GM06990 (cell line): ENCODE measurements around the gene BRWD1.
"Not testable (repeated sequence)": the region's sequence is repeated elsewhere in the genome, so short reads cannot be mapped to it uniquely, and the experiment has no call there.

Experiments
- DNase-seq: peaks from one replicate; pipeline ENCODE4 v3.0.0-alpha.2; 2011; ENCODE audit not compliant: insufficient read length; ENCODE audit errors: extremely low read depth
- H3K27me3 ChIP-seq: replicated peaks from 2 replicates; pipeline ENCODE4 v1.6.0; 2011; ENCODE audit warnings: low read length; ENCODE audit not compliant: control insufficient read depth, insufficient read depth
- H3K36me3 ChIP-seq: 2 replicates; pipeline ENCODE4 v1.5.1; 2011; ENCODE audit warnings: low read length; ENCODE audit not compliant: control insufficient read depth, insufficient read depth
- H3K4me3 ChIP-seq: replicated peaks from 2 replicates; pipeline ENCODE4 v1.5.1; 2011; ENCODE audit warnings: low read depth, mild to moderate bottlenecking, control low read depth, low read length
- CTCF ChIP-seq: IDR thresholded peaks from 2 replicates; pipeline ENCODE4 v1.5.1; 2011; ENCODE audit warnings: low read length, control low read depth, mild to moderate bottlenecking, inconsistent platforms; ENCODE audit not compliant: insufficient read depth, poor library complexity, severe bottlenecking

Gene BRWD1

GRCh38 chr21:39161064-39161463 lies 152.4 kb downstream of the BRWD1 start:
- DNase-seq: no peak
- Histone ChIP-seq H3K36me3 (no peaks in the 10 kb centered on the region), H3K4me3 (no peak overlapping the region), H3K27me3 (no peaks in the 10 kb centered on the region)
- TF ChIP-seq CTCF: no peak

- no peak overlapping the region for H3K4me3 ChIP-seq
- H3K36me3 ChIP-seq: no peaks in the 10 kb centered on the region
- TF ChIP-seq CTCF: no peak
- no peak for DNase-seq
- H3K27me3 ChIP-seq: no peaks in the 10 kb centered on the region
Observed at GRCh38 chr21:39159342-39160063, 153.9 kb downstream of the BRWD1 start.

GRCh38 chr21:39157241-39157640 lies 156.2 kb downstream of the BRWD1 start:
- DNase-seq, H3K36me3 ChIP-seq, H3K27me3 ChIP-seq, H3K4me3 ChIP-seq: not testable (repeated sequence)

GRCh38 chr21:39156024-39156423 lies 157.4 kb downstream of the BRWD1 start:
- no peak for DNase-seq
- TF ChIP-seq CTCF: no peak
- Histone ChIP-seq H3K4me3 (no peak overlapping the region), H3K27me3 (peaks cover 2% of the 10 kb centered on the region; the same call in 1 of the 2 replicates), H3K36me3 (no peaks in the 10 kb centered on the region)

- H3K4me3 ChIP-seq: no peak overlapping the region
- peaks cover 2% of the 10 kb centered on the region; the same call in 1 of the 2 replicates for H3K27me3 ChIP-seq
- H3K36me3 ChIP-seq: no peaks in the 10 kb centered on the region
- no peak for DNase-seq
- no peak for TF ChIP-seq CTCF
Observed at GRCh38 chr21:39155578-39155977, 157.9 kb downstream of the BRWD1 start.

GRCh38 chr21:39153842-39154241 lies 159.6 kb downstream of the BRWD1 start:
- DNase-seq: no peak
- Histone ChIP-seq H3K27me3 (peaks cover 2% of the 10 kb centered on the region; the same call in 1 of the 2 replicates), H3K4me3 (no peak overlapping the region), H3K36me3 (no peaks in the 10 kb centered on the region)
- no peak for TF ChIP-seq CTCF
